ENCODE results near the gene CD151.

DNA sequence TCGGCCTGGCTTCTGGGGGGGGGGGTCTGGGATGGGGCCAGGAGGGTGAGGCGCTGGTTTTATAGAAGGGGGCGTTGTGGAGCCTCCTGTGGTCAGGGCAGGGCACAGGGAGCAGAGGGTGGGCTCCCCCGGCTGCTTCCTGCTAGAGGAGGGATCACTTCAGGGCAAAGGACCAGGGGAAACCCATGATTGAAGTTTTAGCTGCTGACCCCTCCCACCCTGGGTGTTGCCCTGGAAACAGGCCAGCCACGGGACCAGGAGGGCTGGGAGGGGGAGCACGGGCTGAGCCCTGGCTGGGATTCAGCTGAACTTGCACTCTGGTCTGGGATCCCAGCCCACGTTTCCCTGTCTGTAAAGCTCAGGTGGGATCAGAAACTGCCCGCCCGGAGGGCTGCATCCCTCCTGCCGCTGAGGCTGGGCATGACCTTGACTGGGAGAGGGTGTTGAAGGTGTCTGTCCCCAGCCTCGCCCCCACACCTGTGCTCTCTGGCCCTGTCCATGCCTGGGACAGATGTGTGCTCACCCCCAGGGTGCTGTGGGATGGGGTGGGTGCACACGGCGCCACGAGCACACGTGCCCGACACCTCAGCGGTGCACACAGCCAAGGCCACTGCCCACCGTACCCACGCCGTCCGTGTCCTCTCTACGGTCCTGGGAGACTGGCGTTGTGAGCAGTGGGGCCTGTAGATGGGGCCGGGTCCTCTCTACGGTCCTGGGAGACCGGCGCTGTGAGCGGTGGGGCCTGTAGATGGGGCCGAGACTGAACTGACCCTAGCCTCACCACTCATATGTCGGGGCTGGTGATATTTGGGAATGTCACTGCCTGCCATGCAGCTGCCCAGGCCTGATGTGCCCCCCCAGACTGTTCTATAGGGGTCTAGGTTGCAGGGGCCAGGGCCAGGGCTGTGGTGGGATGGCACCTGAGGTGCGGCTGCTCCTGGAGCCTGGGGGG, 12.2 kb downstream of the CD151 start:
- no peak for TF ChIP-seq CTCF (IDR thresholded peaks at IDR 0.05)
- no peak for TF ChIP-seq POLR2A (IDR thresholded peaks at IDR 0.05)

Data from esophagus squamous epithelium (tissue), 4 donors.